Measurements from ENCODE around the gene AOX1.

DNA sequence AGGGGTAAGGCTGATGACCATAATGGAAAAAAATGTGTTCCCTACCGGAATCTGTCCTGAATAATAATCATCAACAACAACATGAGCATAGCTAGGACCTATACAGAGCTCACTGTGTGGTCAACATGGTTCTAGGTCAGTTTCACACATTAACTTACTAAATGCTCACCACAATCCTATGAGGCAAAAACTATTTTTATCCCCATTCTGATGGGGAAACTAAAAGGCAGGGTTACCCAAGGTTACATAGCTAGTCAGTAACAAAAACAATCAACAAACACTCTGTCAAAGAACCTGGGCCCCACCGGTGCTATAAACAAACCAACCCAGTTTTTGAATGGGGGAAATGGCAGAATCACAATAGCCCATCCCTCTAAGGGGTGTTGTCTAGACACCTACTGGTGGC, 40.1 kb downstream of the AOX1 start:
- TF ChIP-seq POLR2AphosphoS5 (IDR thresholded peaks at IDR 0.05) = no peak
- TF ChIP-seq, protein P1, sequence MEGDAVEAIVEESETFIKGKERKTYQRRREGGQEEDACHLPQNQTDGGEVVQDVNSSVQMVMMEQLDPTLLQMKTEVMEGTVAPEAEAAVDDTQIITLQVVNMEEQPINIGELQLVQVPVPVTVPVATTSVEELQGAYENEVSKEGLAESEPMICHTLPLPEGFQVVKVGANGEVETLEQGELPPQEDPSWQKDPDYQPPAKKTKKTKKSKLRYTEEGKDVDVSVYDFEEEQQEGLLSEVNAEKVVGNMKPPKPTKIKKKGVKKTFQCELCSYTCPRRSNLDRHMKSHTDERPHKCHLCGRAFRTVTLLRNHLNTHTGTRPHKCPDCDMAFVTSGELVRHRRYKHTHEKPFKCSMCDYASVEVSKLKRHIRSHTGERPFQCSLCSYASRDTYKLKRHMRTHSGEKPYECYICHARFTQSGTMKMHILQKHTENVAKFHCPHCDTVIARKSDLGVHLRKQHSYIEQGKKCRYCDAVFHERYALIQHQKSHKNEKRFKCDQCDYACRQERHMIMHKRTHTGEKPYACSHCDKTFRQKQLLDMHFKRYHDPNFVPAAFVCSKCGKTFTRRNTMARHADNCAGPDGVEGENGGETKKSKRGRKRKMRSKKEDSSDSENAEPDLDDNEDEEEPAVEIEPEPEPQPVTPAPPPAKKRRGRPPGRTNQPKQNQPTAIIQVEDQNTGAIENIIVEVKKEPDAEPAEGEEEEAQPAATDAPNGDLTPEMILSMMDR (IDR thresholded peaks at IDR 0.05) = no peak

All from prostate gland (tissue), 2 donors.